Ascending aorta (tissue), 2 donors: Measurements from ENCODE around the gene SLC7A9. TPM values are rescaled to one million over a fixed set of nuclear protein-coding genes. Genes with fewer than 3 reads are reported as not detected.

ENCODE experiments used
- DNase-seq, 2 donors: peaks; one replicate each; pipeline ENCODE4 v3.0.0-alpha.2; 2019; ENCODE audit warnings: low spot score in 2 of 2
- H3K27ac ChIP-seq, 2 donors: fragments of 200-600 bp; sonication (generic); one replicate each; pipeline ENCODE4 v1.5.1; 2016 to 2017; ENCODE audit warnings: mild to moderate bottlenecking in 1 of 2
- H3K27me3 ChIP-seq: fragments of 200-600 bp; sonication (generic); one replicate; pipeline ENCODE4 v1.5.1; 2017
- H3K36me3 ChIP-seq, 2 donors: fragments of 200-600 bp; sonication (generic); one replicate each; pipeline ENCODE4 v1.5.1; 2016
- H3K4me1 ChIP-seq, 2 donors: fragments of 200-600 bp; sonication (generic); one replicate each; pipeline ENCODE4 v1.5.1; 2016 to 2017; ENCODE audit warnings: mild to moderate bottlenecking in 1 of 2
- H3K4me3 ChIP-seq, 2 donors: fragments of 200-600 bp; sonication (generic); one replicate each; pipeline ENCODE4 v1.5.1; 2016 to 2017; ENCODE audit warnings: mild to moderate bottlenecking in 1 of 2
- H3K9me3 ChIP-seq, 2 donors: fragments of 200-600 bp; sonication (generic); one replicate each; pipeline ENCODE4 v1.5.1; 2016
- CTCF ChIP-seq, 3 experiments: fragments of 200-600 bp in 2 of 3; fragments of 450-650 bp in 1 of 3; sonication (generic) in 2 of 3; IDR thresholded peaks; one replicate each; pipeline ENCODE4 v1.5.1; 2016 to 2019; ENCODE audit warnings: antibody characterized with exemption in 3 of 3, mild to moderate bottlenecking in 1 of 3, moderate library complexity in 1 of 3
- intact Hi-C: fragments of 100-400 bp; cut with DNase I; formaldehyde crosslinking; loops from one replicate; pipeline ENCODE4 v1.15.1; 2023
- total RNA-seq: library from RNA; depleted of rRNA; stranded (reverse); fragments of >200 nt; gene quantifications from one replicate; pipeline ENCODE4 v1.1.0, GENCODE V29; 2016

The SLC7A9 gene
- total RNA-seq, 1 donor from 2014 or later: not detected

- no peak for DNase-seq
Observed at GRCh38 chr19:32880622-32881021, 11.1 kb upstream of the SLC7A9 start.

GRCh38 chr19:32879741-32880140 lies 10.2 kb upstream of the SLC7A9 start:
- Histone ChIP-seq H3K4me1 (no peaks in the 10 kb centered on the region), H3K36me3 (peaks cover 5 to 46% of the 10 kb centered on the region in 2 donors), H3K9me3 (no peaks in the 10 kb centered on the region), H3K4me3 (no peak overlapping the region), H3K27me3 (no peaks in the 10 kb centered on the region), H3K27ac (no peak overlapping the region)
- DNase-seq: no peak
- TF ChIP-seq CTCF (IDR thresholded peaks at IDR 0.05): no peak
- intact Hi-C loops: no loop called here

More at GRCh38 chr19:32880622-32881021, 11.1 kb upstream of the SLC7A9 start:
- Histone ChIP-seq H3K36me3 (peaks cover 5 to 46% of the 10 kb centered on the region in 2 donors), H3K27me3 (no peaks in the 10 kb centered on the region), H3K27ac (no peak overlapping the region), H3K4me3 (no peak overlapping the region), H3K9me3 (no peaks in the 10 kb centered on the region), H3K4me1 (no peaks in the 10 kb centered on the region)
- no peak for TF ChIP-seq CTCF (IDR thresholded peaks at IDR 0.05)
- intact Hi-C loops: no loop called here

- H3K4me1 ChIP-seq: no peaks in the 10 kb centered on the region
- H3K4me3 ChIP-seq: no peak overlapping the region
- no peak for DNase-seq
- H3K27ac ChIP-seq: no peak overlapping the region
- TF ChIP-seq CTCF (IDR thresholded peaks at IDR 0.05): no peak
- intact Hi-C loops: no loop called here
- no peaks in the 10 kb centered on the region for H3K9me3 ChIP-seq
- H3K27me3 ChIP-seq: no peaks in the 10 kb centered on the region
- peaks cover 5 to 46% of the 10 kb centered on the region in 2 donors for H3K36me3 ChIP-seq
Observed at GRCh38 chr19:32878988-32879387, 9.4 kb upstream of the SLC7A9 start.

GRCh38 chr19:32877977-32878745 lies 8.6 kb upstream of the SLC7A9 start:
- Histone ChIP-seq H3K4me3 (no peak overlapping the region), H3K4me1 (no peaks in the 10 kb centered on the region), H3K9me3 (no peaks in the 10 kb centered on the region), H3K27me3 (no peaks in the 10 kb centered on the region), H3K36me3 (peaks cover 5 to 39% of the 10 kb centered on the region in 2 donors), H3K27ac (no peak overlapping the region)
- intact Hi-C loops: no loop called here
- DNase-seq: no peak
- TF ChIP-seq CTCF (IDR thresholded peaks at IDR 0.05): no peak

- Histone ChIP-seq H3K4me3 (no peak overlapping the region), H3K4me1 (no peaks in the 10 kb centered on the region), H3K27ac (no peak overlapping the region), H3K9me3 (no peaks in the 10 kb centered on the region), H3K36me3 (peaks cover 5 to 39% of the 10 kb centered on the region in 2 donors), H3K27me3 (no peaks in the 10 kb centered on the region)
- intact Hi-C loops: no loop called here
- no peak for TF ChIP-seq CTCF (IDR thresholded peaks at IDR 0.05)
- no peak for DNase-seq
Observed at GRCh38 chr19:32877323-32877912, 7.9 kb upstream of the SLC7A9 start.
